IMR-90 (cell line): ENCODE data around the gene ANKDD1B. TPM values are rescaled to one million over a fixed set of nuclear protein-coding genes. Genes with fewer than 3 reads are reported as not detected.

Experiments
- ATAC-seq: fragments of 200-7000 bp; cut with Tn5 transposase; 2 replicates; pipeline ENCODE4 v1.9.1; 2020; ENCODE audit warnings: low read depth, mild to moderate bottlenecking, moderate library complexity
- BruUV-seq: library from RNA; stranded (reverse); fragments of 400-500 nt; replicated peaks from 2 replicates; lab custom pipeline; 2021; lab: Mats Ljungman, UMichigan
- CTCF ChIA-PET: fragments of 300-600 bp; formaldehyde crosslinking; extraction: SDS; loops from one replicate; lab custom pipeline; 2021; ENCODE audit warnings: antibody characterized with exemption; lab: Yijun Ruan, JAX
- POLR2A ChIA-PET: fragments of 300-600 bp; sonication (Branson Sonifier 250); formaldehyde crosslinking; loops from one replicate; lab custom pipeline; 2022; ENCODE audit warnings: antibody characterized with exemption; ENCODE audit not compliant: unreplicated experiment; lab: Charles Lee
- DNase-seq: peaks from one replicate; pipeline ENCODE4 v3.0.0; 2013
- H2AFZ ChIP-seq: replicated peaks from 2 replicates; pipeline ENCODE3; 2013; ENCODE audit warnings: low read length, mild to moderate bottlenecking; ENCODE audit not compliant: poor library complexity
- H2AK5ac ChIP-seq: 2 replicates; pipeline ENCODE4 v1.6.1; 2013; ENCODE audit warnings: low read depth, low read length, inconsistent platforms
- H2AK9ac ChIP-seq: replicated peaks from 2 replicates; pipeline ENCODE3; 2013; ENCODE audit warnings: mild to moderate bottlenecking, low read depth, low read length, moderate library complexity; ENCODE audit not compliant: poor library complexity
- H2BK120ac ChIP-seq: 2 replicates; pipeline ENCODE4 v1.6.1; 2013; ENCODE audit warnings: low read depth, low read length, inconsistent platforms
- H2BK15ac ChIP-seq: 3 replicates; pipeline ENCODE4 v1.6.1; 2013; ENCODE audit warnings: low read depth, low read length, inconsistent platforms
- H2BK20ac ChIP-seq: 2 replicates; pipeline ENCODE4 v1.6.1; 2013; ENCODE audit warnings: low read depth, mild to moderate bottlenecking, inconsistent platforms, low read length, moderate library complexity
- H2BK5ac ChIP-seq: 2 replicates; pipeline ENCODE4 v1.6.1; 2013; ENCODE audit warnings: mild to moderate bottlenecking, low read depth, low read length, inconsistent platforms; ENCODE audit not compliant: poor library complexity, severe bottlenecking
- H3K14ac ChIP-seq: replicated peaks from 2 replicates; pipeline ENCODE4 v1.6.1; 2013; ENCODE audit warnings: low read depth, low read length, inconsistent platforms
- H3K18ac ChIP-seq: 2 replicates; pipeline ENCODE4 v1.6.1; 2013; ENCODE audit warnings: low read depth, low read length, control low read depth
- H3K23ac ChIP-seq: 2 replicates; pipeline ENCODE4 v1.6.1; 2013; ENCODE audit warnings: low read depth, low read length, inconsistent platforms
- H3K27ac ChIP-seq: 2 replicates; pipeline ENCODE4 v1.5.1; 2013; ENCODE audit warnings: mild to moderate bottlenecking, control low read depth, low read length; ENCODE audit not compliant: insufficient read depth
- H3K27me3 ChIP-seq: 2 replicates; pipeline ENCODE4 v1.6.1; 2013; ENCODE audit warnings: low read length; ENCODE audit not compliant: control insufficient read depth, insufficient read depth
- H3K36me3 ChIP-seq: 2 replicates; pipeline ENCODE4 v1.6.1; 2013; ENCODE audit warnings: low read length, mixed read lengths; ENCODE audit not compliant: control insufficient read depth, insufficient read depth
- H3K4ac ChIP-seq: 2 replicates; pipeline ENCODE4 v1.6.1; 2013; ENCODE audit warnings: low read depth, low read length, inconsistent platforms
- H3K4me1 ChIP-seq: 2 replicates; pipeline ENCODE4 v1.6.1; 2013; ENCODE audit warnings: low read length, mixed read lengths; ENCODE audit not compliant: control insufficient read depth, insufficient read depth
- H3K4me2 ChIP-seq: 2 replicates; pipeline ENCODE4 v1.6.1; 2013; ENCODE audit warnings: low read depth, mild to moderate bottlenecking, control low read depth, low read length, moderate library complexity
- H3K4me3 ChIP-seq: 2 replicates; pipeline ENCODE4 v1.5.1; 2013; ENCODE audit warnings: low read depth, mild to moderate bottlenecking, control low read depth, low read length, moderate library complexity; ENCODE audit not compliant: insufficient read depth
- H3K56ac ChIP-seq: 2 replicates; pipeline ENCODE4 v1.6.1; 2013; ENCODE audit warnings: low read length, inconsistent platforms; ENCODE audit not compliant: insufficient read depth; ENCODE audit errors: extremely low read depth
- H3K79me1 ChIP-seq, 2 experiments: 2 replicates each; pipeline ENCODE4 v1.6.1; 2013; ENCODE audit warnings: low read length in 2 of 2, inconsistent platforms in 1 of 2, low read depth in 1 of 2
- H3K9ac ChIP-seq: 2 replicates; pipeline ENCODE4 v1.6.1; 2013; ENCODE audit warnings: low read depth, low read length, control low read depth
- H3K9me1 ChIP-seq: 2 replicates; pipeline ENCODE4 v1.6.1; 2013; ENCODE audit warnings: low read length, inconsistent platforms; ENCODE audit not compliant: insufficient read depth
- H3K9me3 ChIP-seq: 2 replicates; pipeline ENCODE4 v1.6.1; 2013; ENCODE audit warnings: low read length; ENCODE audit not compliant: control insufficient read depth, insufficient read depth
- H4K20me1 ChIP-seq: 2 replicates; pipeline ENCODE4 v1.6.1; 2013; ENCODE audit warnings: low read length, inconsistent platforms; ENCODE audit not compliant: insufficient read depth
- H4K5ac ChIP-seq: 2 replicates; pipeline ENCODE4 v1.6.1; 2013; ENCODE audit warnings: mild to moderate bottlenecking, low read depth, low read length, control low read depth
- H4K8ac ChIP-seq, 2 experiments: 2 replicates each; pipeline ENCODE4 v1.6.1; 2013; ENCODE audit warnings: low read depth in 2 of 2, low read length in 2 of 2, control low read depth in 1 of 2, inconsistent platforms in 1 of 2
- H4K91ac ChIP-seq: 2 replicates; pipeline ENCODE4 v1.6.1; 2013; ENCODE audit warnings: low read depth, low read length, inconsistent platforms; ENCODE audit not compliant: insufficient read depth
- BHLHE40 ChIP-seq: fragments of 150-350 bp; IDR thresholded peaks from 2 replicates; pipeline ENCODE4 v1.6.1; 2016; ENCODE audit warnings: mild to moderate bottlenecking, low read depth, low read length
- ELK1 ChIP-seq: fragments of 150-350 bp; IDR thresholded peaks from 2 replicates; pipeline ENCODE4 v1.6.1; 2016; ENCODE audit warnings: low read depth, mild to moderate bottlenecking, low read length, moderate library complexity, borderline replicate concordance
- MAFK ChIP-seq: IDR thresholded peaks from 2 replicates; pipeline ENCODE4 v1.6.1; 2012; ENCODE audit warnings: low read depth, low read length, improper control_type of control experiment
- MXI1 ChIP-seq: IDR thresholded peaks from 2 replicates; pipeline ENCODE4 v1.6.1; 2012; ENCODE audit warnings: low read depth, mild to moderate bottlenecking, low read length, moderate library complexity, borderline replicate concordance
- NFE2L2 ChIP-seq: fragments of 150-350 bp; IDR thresholded peaks from 2 replicates; pipeline ENCODE4 v1.6.1; 2016; ENCODE audit warnings: low read depth, mild to moderate bottlenecking, low read length
- POLR2A ChIP-seq: IDR thresholded peaks from 2 replicates; pipeline ENCODE4 v1.6.1; 2012; ENCODE audit warnings: mild to moderate bottlenecking, low read depth, low read length
- RCOR1 ChIP-seq: IDR thresholded peaks from 2 replicates; pipeline ENCODE4 v1.6.1; 2012; ENCODE audit warnings: mild to moderate bottlenecking, low read length, improper control_type of control experiment; ENCODE audit not compliant: insufficient replicate concordance
- RFX5 ChIP-seq: IDR thresholded peaks from 2 replicates; pipeline ENCODE4 v1.8.0; 2012; ENCODE audit warnings: low read depth, mild to moderate bottlenecking, low read length, moderate library complexity
- SMC3 ChIP-seq: fragments of 150-350 bp; IDR thresholded peaks from 2 replicates; pipeline ENCODE4 v1.6.1; 2016; ENCODE audit warnings: low read depth, mild to moderate bottlenecking, antibody characterized with exemption, low read length, moderate library complexity
- USF2 ChIP-seq: fragments of 150-350 bp; IDR thresholded peaks from 2 replicates; pipeline ENCODE4 v1.6.1; 2017; ENCODE audit warnings: mild to moderate bottlenecking, antibody characterized with exemption, low read length, low read depth
- WGBS, 2 experiments: methylation state at CpG; one replicate each; pipeline versions ENCODE4 v1.1.5 to v1.1.7; 2013; ENCODE audit warnings: missing lambda C conversion rate in 2 of 2; ENCODE audit not compliant: insufficient read length in 1 of 2; ENCODE audit errors: extremely low coverage in 2 of 2; 5-methylcytosine and 5-hydroxymethylcytosine counted together
- dilution Hi-C: fragments of 300-500 bp; cut with HindIII; formaldehyde crosslinking; loops from one replicate; pipeline ENCODE4 v1.14.3; 2018; ENCODE audit warnings: low sequenced_read_pairs; ENCODE audit not compliant: unreplicated experiment
- in situ Hi-C: fragments of 300-500 bp; cut with MboI; formaldehyde crosslinking; loops from 3 replicates; pipeline ENCODE4 v1.14.3; 2019; ENCODE audit warnings: low sequenced_read_pairs, inconsistent platforms, mixed read lengths
- intact Hi-C: fragments of 100-400 bp; cut with micrococcal nuclease; formaldehyde crosslinking; loops from 2 replicates; pipeline ENCODE4 v1.10.0; 2022
- polyA plus RNA-seq, 3 experiments: library from polyadenylated mRNA; depleted of rRNA; stranded (reverse); fragments of >200 nt; gene quantifications; 2 replicates each; pipeline ENCODE4 v1.2.3, GENCODE V29; 2012; ENCODE audit warnings: low replicate concordance in 1 of 3
- total RNA-seq: library from RNA; depleted of rRNA; stranded (reverse); fragments of >200 nt; gene quantifications from 2 replicates; pipeline ENCODE4 v1.2.3, GENCODE V29; 2012

Gene ANKDD1B
- total and polyA plus RNA-seq, 2 of the 4 experiments (the other 2 are of a cell fraction): 0.24 TPM; not detected in 1

GRCh38 chr5:75614176-75614575, 2.9 kb downstream of the ANKDD1B start:
- Histone ChIP-seq H3K9me3 (no peaks in the 10 kb centered on the region), H3K36me3 (no peaks in the 10 kb centered on the region), H4K5ac (no peak overlapping the region), H3K14ac (no peak overlapping the region), H2BK15ac (no peak overlapping the region), H4K91ac (no peak overlapping the region), H2BK120ac (no peak overlapping the region), H3K4me3 (no peak overlapping the region), H3K9me1 (no peaks in the 10 kb centered on the region), H3K18ac (no peak overlapping the region), H3K23ac (no peak overlapping the region), H2BK5ac (no peak overlapping the region), H3K56ac (no peak overlapping the region), H3K4ac (no peak overlapping the region), H3K9ac (no peak overlapping the region), H3K4me1 (no peaks in the 10 kb centered on the region), H2AK5ac (no peak overlapping the region), H2AK9ac (no peak overlapping the region), H3K27ac (no peak overlapping the region), H3K79me1 (no peaks in the 10 kb centered on the region), H3K27me3 (no peaks in the 10 kb centered on the region), H2AFZ (no peak overlapping the region), H3K4me2 (no peak overlapping the region), H4K8ac (no peak overlapping the region), H2BK20ac (no peak overlapping the region), H4K20me1 (no peaks in the 10 kb centered on the region)
- no peak for ATAC-seq
- intact Hi-C loops (no loop called here), dilution Hi-C loops (no loop called here), in situ Hi-C loops (no loop called here)
- WGBS, 2 experiments: no CpG with 5 or more reads among the region's 1 CpG
- POLR2A ChIA-PET: no interaction called here
- CTCF ChIA-PET: no interaction called here
- TF ChIP-seq POLR2A: no peak
- no peak for TF ChIP-seq MAFK
- TF ChIP-seq NFE2L2: no peak
- no peak for TF ChIP-seq ELK1
- no peak for TF ChIP-seq SMC3
- TF ChIP-seq BHLHE40: no peak
- TF ChIP-seq RCOR1: no peak
- TF ChIP-seq MXI1: no peak
- TF ChIP-seq RFX5: no peak
- TF ChIP-seq USF2: no peak
- no TSS peak for BruUV-seq
- no peak for DNase-seq
